CD14-positive monocyte (primary cell): ENCODE data around the gene TARS3. TPM values are rescaled to one million over a fixed set of nuclear protein-coding genes. Genes with fewer than 3 reads are reported as not detected.

ENCODE experiments used
- DNase-seq, 3 donors: peaks; one replicate each; pipeline ENCODE4 v3.0.0-alpha.2; 2011 to 2022
- H2AFZ ChIP-seq: 2 replicates; pipeline ENCODE4 v1.6.0; 2012; ENCODE audit warnings: mild to moderate bottlenecking, low read depth, low read length, inconsistent platforms; ENCODE audit not compliant: insufficient read depth, poor library complexity, severe bottlenecking
- H3K27ac ChIP-seq, 2 donors: 1 replicate in 1 of 2; 2 replicates in 1 of 2; pipeline ENCODE4 v1.5.1; 2012 to 2013; ENCODE audit warnings: low read length in 2 of 2, control low read depth in 1 of 2, inconsistent platforms in 1 of 2, low read depth in 1 of 2, mild to moderate bottlenecking in 1 of 2
- H3K27me3 ChIP-seq, 2 donors: one replicate each; pipeline versions ENCODE4 v1.6.0 to v1.6.1; 2011 to 2013; ENCODE audit warnings: low read length in 2 of 2; ENCODE audit not compliant: control insufficient read depth in 2 of 2, insufficient read depth in 2 of 2
- H3K36me3 ChIP-seq, 2 donors: replicated peaks in 1 of 2; 1 replicate in 1 of 2; 2 replicates in 1 of 2; pipeline versions ENCODE4 v1.5.1 to v1.6.1; 2012 to 2013; ENCODE audit warnings: low read length in 2 of 2, control low read depth in 1 of 2, inconsistent platforms in 1 of 2, mild to moderate bottlenecking in 1 of 2; ENCODE audit not compliant: insufficient read depth in 2 of 2, control insufficient read depth in 1 of 2
- H3K4me1 ChIP-seq, 2 donors: 1 replicate in 1 of 2; 2 replicates in 1 of 2; pipeline versions ENCODE4 v1.5.1 to v1.6.1; 2012 to 2013; ENCODE audit warnings: low read length in 2 of 2, control low read depth in 1 of 2, inconsistent platforms in 1 of 2, mild to moderate bottlenecking in 1 of 2, moderate library complexity in 1 of 2; ENCODE audit not compliant: insufficient read depth in 2 of 2, control insufficient read depth in 1 of 2
- H3K4me2 ChIP-seq: replicated peaks from 2 replicates; pipeline ENCODE3; 2012; ENCODE audit warnings: low read length, moderate library complexity, mild to moderate bottlenecking; ENCODE audit not compliant: poor library complexity, severe bottlenecking; ENCODE audit errors: extremely low read depth
- H3K4me3 ChIP-seq, 3 experiments: fragments of 200-600 bp in 1 of 3; sonication (generic) in 1 of 3; replicated peaks in 1 of 3; 1 replicate in 2 of 3; 2 replicates in 1 of 3; pipeline ENCODE4 v1.5.1; 2011 to 2013; ENCODE audit warnings: low read length in 3 of 3, mild to moderate bottlenecking in 3 of 3, control low read depth in 2 of 3, low read depth in 2 of 3, inconsistent platforms in 1 of 3, moderate library complexity in 1 of 3
- H3K79me2 ChIP-seq: 2 replicates; pipeline ENCODE4 v1.6.0; 2012; ENCODE audit warnings: mild to moderate bottlenecking, control low read depth, inconsistent platforms, low read length, moderate library complexity; ENCODE audit not compliant: insufficient read depth
- H3K9ac ChIP-seq: 2 replicates; pipeline ENCODE4 v1.6.0; 2017; ENCODE audit warnings: low read length, mild to moderate bottlenecking; ENCODE audit not compliant: insufficient read depth, poor library complexity, severe bottlenecking
- H3K9me3 ChIP-seq, 2 donors: replicated peaks in 1 of 2; 1 replicate in 1 of 2; 2 replicates in 1 of 2; pipeline versions ENCODE4 v1.5.1 to v1.6.1; 2012 to 2013; ENCODE audit warnings: low read length in 2 of 2, control low read depth in 1 of 2; ENCODE audit not compliant: control insufficient read depth in 1 of 2, insufficient read depth in 1 of 2
- H4K20me1 ChIP-seq: 2 replicates; pipeline ENCODE4 v1.6.0; 2012; ENCODE audit warnings: mild to moderate bottlenecking, low read length, control low read depth, moderate library complexity; ENCODE audit not compliant: insufficient read depth
- H3K27ac Mint-ChIP-seq, 7 donors: one replicate each; pipeline ENCODE4 v1.8.0; 2020; ENCODE audit warnings: mild to moderate bottlenecking in 7 of 7, mixed read lengths in 7 of 7, moderate library complexity in 6 of 7, inconsistent platforms in 2 of 7
- H3K27me3 Mint-ChIP-seq, 3 donors: one replicate each; pipeline ENCODE4 v1.8.0; 2021 to 2022; ENCODE audit warnings: low read depth in 3 of 3, mild to moderate bottlenecking in 3 of 3, mixed read lengths in 3 of 3, moderate library complexity in 3 of 3, inconsistent platforms in 1 of 3
- H3K36me3 Mint-ChIP-seq, 2 donors: one replicate each; pipeline ENCODE4 v1.8.0; 2020; ENCODE audit warnings: mixed read lengths in 2 of 2, inconsistent platforms in 1 of 2, mild to moderate bottlenecking in 1 of 2
- H3K4me1 Mint-ChIP-seq: one replicate; pipeline ENCODE4 v1.8.0; 2020; ENCODE audit warnings: mild to moderate bottlenecking, mixed read lengths
- H3K4me3 Mint-ChIP-seq, 2 donors: one replicate each; pipeline ENCODE4 v1.8.0; 2020; ENCODE audit warnings: mild to moderate bottlenecking in 2 of 2, mixed read lengths in 2 of 2, moderate library complexity in 1 of 2
- H3K9me3 Mint-ChIP-seq, 7 donors: one replicate each; pipeline ENCODE4 v1.8.0; 2020 to 2022; ENCODE audit warnings: mixed read lengths in 7 of 7, mild to moderate bottlenecking in 6 of 7, moderate library complexity in 6 of 7, inconsistent platforms in 2 of 7
- WGBS: methylation state at CpG from one replicate; pipeline ENCODE4 v1.1.5; 2013; ENCODE audit warnings: missing lambda C conversion rate; ENCODE audit not compliant: insufficient coverage; 5-methylcytosine and 5-hydroxymethylcytosine counted together
- intact Hi-C, 2 donors: fragments of 100-400 bp; cut with micrococcal nuclease; formaldehyde crosslinking; loops; one replicate each; pipeline versions ENCODE4 v1.15.0 to v1.15.1; 2023
- polyA plus RNA-seq, 3 donors: library from polyadenylated mRNA; depleted of rRNA in 1 of 3; unstranded in 2 of 3; stranded (reverse) in 1 of 3; fragments of 300-500 nt in 2 of 3; fragments of >200 nt in 1 of 3; fragmentation: Illumina TruSeq in 2 of 3; gene quantifications; 1 replicate in 2 of 3; 2 replicates in 1 of 3; pipeline ENCODE4 v1.2.3, GENCODE V29; 2012 to 2021
- small RNA-seq: library from RNA; depleted of rRNA; stranded (forward); fragments of <200 nt; gene quantifications from one replicate; pipeline ENCODE3, GENCODE V24; 2012; ENCODE audit warnings: low read depth; ENCODE audit not compliant: insufficient read length
- TF ChIP-seq, protein P1 (sequence below): fragments of 200-600 bp; IDR thresholded peaks from one replicate; pipeline ENCODE4 v1.8.0; 2022; ENCODE audit warnings: antibody characterized with exemption, mild to moderate bottlenecking

Gene TARS3
- polyA plus RNA-seq, 3 donors, result 1.3 to 2.4 (median 1.8) TPM

DNA sequence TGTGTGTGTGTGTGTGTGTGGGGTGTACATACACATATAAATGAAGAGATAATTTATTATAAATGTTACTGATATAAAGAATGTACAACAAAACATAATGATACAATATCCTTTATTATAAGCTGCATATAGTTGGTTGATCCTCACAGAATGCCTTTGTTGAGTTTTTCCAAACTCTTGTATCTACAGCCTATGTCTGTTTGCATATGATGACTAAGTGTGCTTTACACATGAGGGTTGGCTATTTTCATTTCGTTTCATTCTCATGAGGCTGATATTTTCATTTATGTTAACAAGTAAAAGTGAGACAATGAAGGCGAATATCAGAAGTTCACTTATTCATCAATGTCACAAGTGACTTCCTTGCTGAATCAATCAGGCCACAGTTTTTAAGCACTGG, 117.2 kb downstream of the TARS3 start:
- no peaks in the 10 kb centered on the region for H3K27me3 ChIP-seq
- H3K4me2 ChIP-seq, result no peak overlapping the region
- WGBS, result no CpG with 5 or more reads among the region's 2 CpGs
- Mint-ChIP-seq H3K27me3 (peaks cover 4 to 13% (median 9%) of the 10 kb centered on the region in 3 donors), H3K9me3 (peaks cover 0 to 7% (median 3%) of the 10 kb centered on the region in 7 donors), H3K36me3 (no peaks in the 10 kb centered on the region), H3K27ac (no peak overlapping the region), H3K4me1 (no peaks in the 10 kb centered on the region), H3K4me3 (no peak overlapping the region)
- no peaks in the 10 kb centered on the region for H3K79me2 ChIP-seq
- no peak overlapping the region for H3K9ac ChIP-seq
- H3K27ac ChIP-seq, result no peak overlapping the region
- no peaks in the 10 kb centered on the region for H3K4me1 ChIP-seq
- H3K4me3 ChIP-seq, result no peak overlapping the region
- H4K20me1 ChIP-seq, result no peaks in the 10 kb centered on the region
- DNase-seq, result no peak
- TF ChIP-seq, protein P1, sequence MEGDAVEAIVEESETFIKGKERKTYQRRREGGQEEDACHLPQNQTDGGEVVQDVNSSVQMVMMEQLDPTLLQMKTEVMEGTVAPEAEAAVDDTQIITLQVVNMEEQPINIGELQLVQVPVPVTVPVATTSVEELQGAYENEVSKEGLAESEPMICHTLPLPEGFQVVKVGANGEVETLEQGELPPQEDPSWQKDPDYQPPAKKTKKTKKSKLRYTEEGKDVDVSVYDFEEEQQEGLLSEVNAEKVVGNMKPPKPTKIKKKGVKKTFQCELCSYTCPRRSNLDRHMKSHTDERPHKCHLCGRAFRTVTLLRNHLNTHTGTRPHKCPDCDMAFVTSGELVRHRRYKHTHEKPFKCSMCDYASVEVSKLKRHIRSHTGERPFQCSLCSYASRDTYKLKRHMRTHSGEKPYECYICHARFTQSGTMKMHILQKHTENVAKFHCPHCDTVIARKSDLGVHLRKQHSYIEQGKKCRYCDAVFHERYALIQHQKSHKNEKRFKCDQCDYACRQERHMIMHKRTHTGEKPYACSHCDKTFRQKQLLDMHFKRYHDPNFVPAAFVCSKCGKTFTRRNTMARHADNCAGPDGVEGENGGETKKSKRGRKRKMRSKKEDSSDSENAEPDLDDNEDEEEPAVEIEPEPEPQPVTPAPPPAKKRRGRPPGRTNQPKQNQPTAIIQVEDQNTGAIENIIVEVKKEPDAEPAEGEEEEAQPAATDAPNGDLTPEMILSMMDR, result no peak
- intact Hi-C loops, result no loop called here
- no peaks in the 10 kb centered on the region for H3K36me3 ChIP-seq
- H2AFZ ChIP-seq, result no peak overlapping the region
- no peaks in the 10 kb centered on the region for H3K9me3 ChIP-seq

DNA sequence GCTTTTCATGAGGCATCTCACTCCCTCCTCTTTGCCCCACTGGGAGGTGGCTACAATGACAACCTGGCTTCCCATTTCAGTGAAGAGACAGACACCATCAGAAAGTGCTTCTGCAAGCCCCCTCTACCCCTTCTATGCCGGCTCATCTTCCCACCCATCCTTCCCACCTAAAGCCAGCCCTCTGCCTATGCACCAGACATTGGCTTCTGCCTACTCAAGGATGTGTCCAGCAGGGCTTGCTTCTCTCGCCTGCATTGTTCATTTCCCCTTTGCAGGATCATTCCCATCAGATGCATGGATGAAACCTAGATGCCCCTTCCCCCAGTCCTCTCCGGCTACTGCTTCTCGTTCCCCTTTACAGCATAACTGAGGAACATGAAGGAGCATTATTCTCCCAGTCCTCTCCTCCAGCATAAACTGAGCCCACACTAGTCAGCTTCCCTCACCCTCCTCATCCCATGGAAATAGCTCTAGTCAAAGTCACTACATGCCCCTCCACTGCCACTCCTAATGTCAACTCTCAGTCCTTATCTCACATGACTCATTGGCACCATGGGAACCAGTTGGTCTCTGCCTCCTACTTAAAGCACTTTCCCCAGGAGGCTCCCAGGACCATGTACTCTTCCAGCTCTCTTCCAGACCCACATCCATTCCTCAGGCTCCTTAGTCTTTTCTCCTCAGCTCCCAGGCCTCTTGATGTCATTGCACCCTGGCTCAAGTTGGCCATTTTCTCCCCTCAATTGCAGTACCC, 120.0 kb downstream of the TARS3 start:
- no peak overlapping the region for H2AFZ ChIP-seq
- no peaks in the 10 kb centered on the region for H3K27me3 ChIP-seq
- H3K27ac Mint-ChIP-seq, result no peak overlapping the region
- H3K9me3 ChIP-seq, result no peaks in the 10 kb centered on the region
- H3K4me3 Mint-ChIP-seq, result no peak overlapping the region
- H3K4me2 ChIP-seq, result no peak overlapping the region
- no peak overlapping the region for H3K27ac ChIP-seq
- no peaks in the 10 kb centered on the region for H3K4me1 ChIP-seq
- no peak overlapping the region for H3K4me3 ChIP-seq
- no peaks in the 10 kb centered on the region for H3K79me2 ChIP-seq
- TF ChIP-seq, protein P1, result no peak
- intact Hi-C loops, result no loop called here
- H3K27me3 Mint-ChIP-seq, result peaks cover 8 to 13% (median 12%) of the 10 kb centered on the region in 3 donors
- WGBS, result 90% methylated on average over 4 of the region's 4 CpGs
- peaks cover 0 to 7% (median 3%) of the 10 kb centered on the region in 7 donors for H3K9me3 Mint-ChIP-seq
- H3K9ac ChIP-seq, result no peak overlapping the region
- H3K4me1 Mint-ChIP-seq, result no peaks in the 10 kb centered on the region
- H4K20me1 ChIP-seq, result no peaks in the 10 kb centered on the region
- no peak for DNase-seq
- H3K36me3 ChIP-seq, result no peaks in the 10 kb centered on the region
- H3K36me3 Mint-ChIP-seq, result no peaks in the 10 kb centered on the region

Small RNA genes lying within 50 kb of the gene (small RNA-seq; reads per million reads assigned to genes)
- gene RN7SL209P (not detected), gene RNU6-807P (not detected)

Other genes with a start within 250 kb of the TARS3 start
- gene PCSK6, start 234.8 kb downstream of the TARS3 start, polyA plus RNA-seq, result under 1 TPM in 2 of 3 donors, not detected in 1; 0.05 to 0.10 TPM
- gene TM2D3, start 72.1 kb downstream of the TARS3 start, polyA plus RNA-seq, result 10 to 100 TPM; 22.9 to 54.6 (median 26.5) TPM
- not detected for gene OR4F6, start 79.0 kb upstream of the TARS3 start, polyA plus RNA-seq
- gene OR4F15, start 87.7 kb upstream of the TARS3 start, polyA plus RNA-seq, result not detected